ENCODE results near the gene SMYD3. TPM values are rescaled to one million over a fixed set of nuclear protein-coding genes. Genes with fewer than 3 reads are reported as not detected.

Gene SMYD3
- total and polyA plus RNA-seq, 12 donors, result 13.5 to 78.2 (median 26.8) TPM

GRCh38 chr1:246258250-246258649 is 248.8 kb downstream of the SMYD3 start:
- no peak for TF ChIP-seq POLR2A (IDR thresholded peaks at IDR 0.05)
- TF ChIP-seq CTCF (IDR thresholded peaks at IDR 0.05), result no peak

GRCh38 chr1:246255773-246256172 is 251.3 kb downstream of the SMYD3 start:
- Histone ChIP-seq H3K36me3 (replicated peaks in 1 of 2) (no peaks in the 10 kb centered on the region), H3K9me3 (replicated peaks in 1 of 3) (no peaks in the 10 kb centered on the region), H3K27me3 (no peaks in the 10 kb centered on the region), H3K4me1 (replicated peaks in 1 of 2) (no peaks in the 10 kb centered on the region), H3K27ac (no peak overlapping the region), H3K4me3 (no peak overlapping the region)
- TF ChIP-seq CTCF (IDR thresholded peaks at IDR 0.05), result no peak
- TF ChIP-seq POLR2A (IDR thresholded peaks at IDR 0.05), result no peak
- 86 to 95% (median 94%) methylated on average over 2 of the region's 2 CpGs for WGBS, 4 donors
- intact Hi-C loops (cut with DNase I), result no loop called here
- DNase-seq, result no peak

More at GRCh38 chr1:246258250-246258649, 248.8 kb downstream of the SMYD3 start:
- Histone ChIP-seq H3K4me3 (no peak overlapping the region), H3K4me1 (replicated peaks in 1 of 2) (no peaks in the 10 kb centered on the region), H3K27ac (no peak overlapping the region), H3K36me3 (replicated peaks in 1 of 2) (no peaks in the 10 kb centered on the region), H3K9me3 (replicated peaks in 1 of 3) (no peaks in the 10 kb centered on the region), H3K27me3 (no peaks in the 10 kb centered on the region)
- 75 to 99% (median 96%) methylated on average over 4 of the region's 4 CpGs for WGBS, 4 donors
- intact Hi-C loops (cut with DNase I), result no loop called here
- no peak for DNase-seq

GRCh38 chr1:246254854-246255253 is 252.2 kb downstream of the SMYD3 start:
- Histone ChIP-seq H3K27me3 (no peaks in the 10 kb centered on the region), H3K36me3 (replicated peaks in 1 of 2) (no peaks in the 10 kb centered on the region), H3K4me3 (no peak overlapping the region), H3K27ac (no peak overlapping the region), H3K9me3 (replicated peaks in 1 of 3) (no peaks in the 10 kb centered on the region), H3K4me1 (replicated peaks in 1 of 2) (no peaks in the 10 kb centered on the region)
- DNase-seq, result no peak
- TF ChIP-seq CTCF (IDR thresholded peaks at IDR 0.05), result no peak
- TF ChIP-seq POLR2A (IDR thresholded peaks at IDR 0.05), result no peak
- WGBS, 4 donors, result 80 to 87% (median 83%) methylated on average over 2 of the region's 2 CpGs
- intact Hi-C loops (cut with DNase I), result no loop called here

- intact Hi-C loops (cut with DNase I), result no loop called here
- Histone ChIP-seq H3K27me3 (no peaks in the 10 kb centered on the region), H3K36me3 (replicated peaks in 1 of 2) (no peaks in the 10 kb centered on the region), H3K27ac (no peak overlapping the region), H3K9me3 (replicated peaks in 1 of 3) (no peaks in the 10 kb centered on the region), H3K4me3 (no peak overlapping the region), H3K4me1 (replicated peaks in 1 of 2) (no peaks in the 10 kb centered on the region)
- TF ChIP-seq CTCF (IDR thresholded peaks at IDR 0.05), result no peak
- no peak for TF ChIP-seq POLR2A (IDR thresholded peaks at IDR 0.05)
- WGBS, 4 donors, result 89 to 95% (median 94%) methylated on average over 1 of the region's 1 CpG
- DNase-seq, result no peak
These were observed 260.6 kb downstream of the SMYD3 start for GRCh38 chr1:246246430-246246829.

All from adrenal gland (tissue), 12 donors.